HepG2 (cell line): ENCODE measurements around the gene PLA2G2E. TPM values are rescaled to one million over a fixed set of nuclear protein-coding genes. Genes with fewer than 3 reads are reported as not detected.

Experiments used
- AGO2 ChIP-seq: fragments of 200-400 bp; formaldehyde crosslinking; optimal IDR thresholded peaks from 2 replicates; pipeline ENCODE3; 2017; ENCODE audit warnings: mild to moderate bottlenecking, low read depth, low read length, moderate library complexity
- ATF5 ChIP-seq: sonication (generic); formaldehyde crosslinking; IDR thresholded peaks from 2 replicates; pipeline ENCODE4 v1.4.0; 2020; ENCODE audit warnings: mild to moderate bottlenecking, low read depth, missing genetic modification reagents
- SAP130 ChIP-seq: IDR thresholded peaks from 2 replicates; pipeline ENCODE4 v1.6.1; 2016; ENCODE audit warnings: low read depth
- THAP11 ChIP-seq: IDR thresholded peaks from 2 replicates; pipeline ENCODE4 v1.6.1; 2016; ENCODE audit warnings: missing biosample characterization, missing genetic modification reagents
- ZMYM3 ChIP-seq: sonication (generic); formaldehyde crosslinking; IDR thresholded peaks from 2 replicates; pipeline ENCODE4 v1.5.1; 2020; ENCODE audit warnings: mild to moderate bottlenecking, missing genetic modification reagents
- ZNF850 ChIP-seq: sonication (generic); formaldehyde crosslinking; conservative IDR thresholded peaks from 2 replicates; pipeline ENCODE4 v1.9.0; 2021; ENCODE audit warnings: mild to moderate bottlenecking, missing genetic modification reagents
- polyA plus RNA-seq, 8 experiments: library from polyadenylated mRNA; depleted of rRNA in 3 of 8; stranded (reverse) in 7 of 8; unstranded in 1 of 8; fragments of >200 nt; fragmentation: Illumina TruSeq in 4 of 8; extraction: Trizol in 4 of 8; gene quantifications; 2 replicates each; pipeline versions ENCODE4 v1.2.1 to v1.2.3, GENCODE V29; 2011 to 2016; ENCODE audit warnings: low read depth in 4 of 8, missing spikeins in 1 of 8, mixed read lengths in 1 of 8; ENCODE audit not compliant: insufficient read depth in 1 of 8
- total RNA-seq, 5 experiments: library from RNA; depleted of rRNA; stranded (reverse); fragments of >200 nt; fragmentation: Illumina TruSeq; extraction: Trizol; gene quantifications; 2 replicates each; pipeline ENCODE4 v1.2.3, GENCODE V29; 2016; ENCODE audit warnings: low read depth in 1 of 5
- TF ChIP-seq, protein P1 (sequence below): sonication (generic); formaldehyde crosslinking; IDR thresholded peaks from 2 replicates; pipeline ENCODE4 v1.4.0; 2020; ENCODE audit warnings: missing genetic modification reagents
- TF ChIP-seq, protein P2 (sequence below): sonication (generic); formaldehyde crosslinking; IDR thresholded peaks from 2 replicates; pipeline ENCODE4 v1.4.0; 2020; ENCODE audit warnings: missing genetic modification reagents

The PLA2G2E gene
- total and polyA plus RNA-seq, 2 of the 13 experiments (the other 11 are each of a cell fraction or from before 2014, with no cell fraction given): not detected

- TF ChIP-seq, protein P1, sequence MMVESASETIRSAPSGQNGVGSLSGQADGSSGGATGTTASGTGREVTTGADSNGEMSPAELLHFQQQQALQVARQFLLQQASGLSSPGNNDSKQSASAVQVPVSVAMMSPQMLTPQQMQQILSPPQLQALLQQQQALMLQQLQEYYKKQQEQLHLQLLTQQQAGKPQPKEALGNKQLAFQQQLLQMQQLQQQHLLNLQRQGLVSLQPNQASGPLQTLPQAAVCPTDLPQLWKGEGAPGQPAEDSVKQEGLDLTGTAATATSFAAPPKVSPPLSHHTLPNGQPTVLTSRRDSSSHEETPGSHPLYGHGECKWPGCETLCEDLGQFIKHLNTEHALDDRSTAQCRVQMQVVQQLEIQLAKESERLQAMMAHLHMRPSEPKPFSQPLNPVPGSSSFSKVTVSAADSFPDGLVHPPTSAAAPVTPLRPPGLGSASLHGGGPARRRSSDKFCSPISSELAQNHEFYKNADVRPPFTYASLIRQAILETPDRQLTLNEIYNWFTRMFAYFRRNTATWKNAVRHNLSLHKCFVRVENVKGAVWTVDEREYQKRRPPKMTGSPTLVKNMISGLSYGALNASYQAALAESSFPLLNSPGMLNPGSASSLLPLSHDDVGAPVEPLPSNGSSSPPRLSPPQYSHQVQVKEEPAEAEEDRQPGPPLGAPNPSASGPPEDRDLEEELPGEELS: no peak
- TF ChIP-seq THAP11 (CRISPR knock-in tag): no peak
- TF ChIP-seq ZNF850 (CRISPR knock-in tag): no peak
- TF ChIP-seq, protein P2, sequence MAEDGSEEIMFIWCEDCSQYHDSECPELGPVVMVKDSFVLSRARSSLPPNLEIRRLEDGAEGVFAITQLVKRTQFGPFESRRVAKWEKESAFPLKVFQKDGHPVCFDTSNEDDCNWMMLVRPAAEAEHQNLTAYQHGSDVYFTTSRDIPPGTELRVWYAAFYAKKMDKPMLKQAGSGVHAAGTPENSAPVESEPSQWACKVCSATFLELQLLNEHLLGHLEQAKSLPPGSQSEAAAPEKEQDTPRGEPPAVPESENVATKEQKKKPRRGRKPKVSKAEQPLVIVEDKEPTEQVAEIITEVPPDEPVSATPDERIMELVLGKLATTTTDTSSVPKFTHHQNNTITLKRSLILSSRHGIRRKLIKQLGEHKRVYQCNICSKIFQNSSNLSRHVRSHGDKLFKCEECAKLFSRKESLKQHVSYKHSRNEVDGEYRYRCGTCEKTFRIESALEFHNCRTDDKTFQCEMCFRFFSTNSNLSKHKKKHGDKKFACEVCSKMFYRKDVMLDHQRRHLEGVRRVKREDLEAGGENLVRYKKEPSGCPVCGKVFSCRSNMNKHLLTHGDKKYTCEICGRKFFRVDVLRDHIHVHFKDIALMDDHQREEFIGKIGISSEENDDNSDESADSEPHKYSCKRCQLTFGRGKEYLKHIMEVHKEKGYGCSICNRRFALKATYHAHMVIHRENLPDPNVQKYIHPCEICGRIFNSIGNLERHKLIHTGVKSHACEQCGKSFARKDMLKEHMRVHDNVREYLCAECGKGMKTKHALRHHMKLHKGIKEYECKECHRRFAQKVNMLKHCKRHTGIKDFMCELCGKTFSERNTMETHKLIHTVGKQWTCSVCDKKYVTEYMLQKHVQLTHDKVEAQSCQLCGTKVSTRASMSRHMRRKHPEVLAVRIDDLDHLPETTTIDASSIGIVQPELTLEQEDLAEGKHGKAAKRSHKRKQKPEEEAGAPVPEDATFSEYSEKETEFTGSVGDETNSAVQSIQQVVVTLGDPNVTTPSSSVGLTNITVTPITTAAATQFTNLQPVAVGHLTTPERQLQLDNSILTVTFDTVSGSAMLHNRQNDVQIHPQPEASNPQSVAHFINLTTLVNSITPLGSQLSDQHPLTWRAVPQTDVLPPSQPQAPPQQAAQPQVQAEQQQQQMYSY: no peak
- TF ChIP-seq AGO2: no peak
- no peak for TF ChIP-seq ATF5
- TF ChIP-seq ZMYM3: no peak
- no peak for TF ChIP-seq SAP130 (CRISPR knock-in tag)
These were observed 29.2 kb downstream of the PLA2G2E start (continued) for GRCh38 chr1:19894218-19894617.
